Trophoblast cell (in vitro differentiated cells and primary cell): ENCODE results near the gene PACC1.

Experiments used
- DNase-seq, 2 donors: peaks; one replicate each; pipeline ENCODE4 v3.0.0-alpha.2; 2016
- H2AFZ ChIP-seq: 2 replicates; pipeline ENCODE4 v1.6.1; 2013; ENCODE audit warnings: low read length, moderate library complexity, mild to moderate bottlenecking; ENCODE audit not compliant: insufficient read depth, poor library complexity
- H2AK5ac ChIP-seq: 2 replicates; pipeline ENCODE4 v1.6.1; 2013; ENCODE audit warnings: mild to moderate bottlenecking, low read length
- H2BK120ac ChIP-seq: 2 replicates; pipeline ENCODE4 v1.6.1; 2013; ENCODE audit warnings: low read length, mild to moderate bottlenecking, moderate library complexity; ENCODE audit not compliant: insufficient read depth, poor library complexity
- H2BK12ac ChIP-seq: 2 replicates; pipeline ENCODE4 v1.6.1; 2013; ENCODE audit warnings: mild to moderate bottlenecking, low read length, moderate library complexity
- H2BK5ac ChIP-seq: 2 replicates; pipeline ENCODE4 v1.6.1; 2013; ENCODE audit warnings: low read length, low read depth, moderate library complexity, mild to moderate bottlenecking; ENCODE audit not compliant: poor library complexity
- H3K14ac ChIP-seq: 2 replicates; pipeline ENCODE4 v1.6.1; 2013; ENCODE audit warnings: mild to moderate bottlenecking, low read length
- H3K18ac ChIP-seq: 2 replicates; pipeline ENCODE4 v1.6.1; 2013; ENCODE audit warnings: mild to moderate bottlenecking, low read length
- H3K23ac ChIP-seq: 2 replicates; pipeline ENCODE4 v1.6.1; 2013; ENCODE audit warnings: low read length
- H3K27ac ChIP-seq: 2 replicates; pipeline ENCODE4 v1.5.1; 2013; ENCODE audit warnings: low read depth, mild to moderate bottlenecking, inconsistent platforms, low read length, moderate library complexity
- H3K27me3 ChIP-seq: 2 replicates; pipeline ENCODE4 v1.6.1; 2013; ENCODE audit warnings: inconsistent platforms, mild to moderate bottlenecking, low read length, moderate library complexity; ENCODE audit not compliant: insufficient read depth
- H3K36me3 ChIP-seq, 2 experiments: 1 replicate in 1 of 2; 2 replicates in 1 of 2; pipeline ENCODE4 v1.6.1; 2013; ENCODE audit warnings: low read length in 2 of 2, mild to moderate bottlenecking in 2 of 2, moderate library complexity in 1 of 2; ENCODE audit not compliant: insufficient read depth in 2 of 2, control insufficient read depth in 1 of 2
- H3K4ac ChIP-seq: 2 replicates; pipeline ENCODE4 v1.6.1; 2013; ENCODE audit warnings: low read depth, mild to moderate bottlenecking, low read length, moderate library complexity
- H3K4me1 ChIP-seq, 2 experiments: 1 replicate in 1 of 2; 2 replicates in 1 of 2; pipeline ENCODE4 v1.6.1; 2013; ENCODE audit warnings: low read length in 2 of 2, mild to moderate bottlenecking in 2 of 2, moderate library complexity in 1 of 2; ENCODE audit not compliant: insufficient read depth in 2 of 2, control insufficient read depth in 1 of 2
- H3K4me2 ChIP-seq: 2 replicates; pipeline ENCODE4 v1.6.1; 2013; ENCODE audit warnings: inconsistent platforms, mild to moderate bottlenecking, low read length, moderate library complexity
- H3K4me3 ChIP-seq: 2 replicates; pipeline ENCODE4 v1.5.1; 2013; ENCODE audit warnings: mild to moderate bottlenecking, low read depth, low read length, inconsistent platforms
- H3K79me1 ChIP-seq: one replicate; pipeline ENCODE4 v1.6.1; 2013; ENCODE audit warnings: low read length
- H3K79me2 ChIP-seq: 2 replicates; pipeline ENCODE4 v1.6.1; 2013; ENCODE audit warnings: low read length, mild to moderate bottlenecking; ENCODE audit not compliant: control insufficient read depth, insufficient read depth, poor library complexity
- H3K9ac ChIP-seq: 2 replicates; pipeline ENCODE4 v1.6.1; 2013; ENCODE audit warnings: mild to moderate bottlenecking, low read length
- H3K9me3 ChIP-seq: 2 replicates; pipeline ENCODE4 v1.6.1; 2013; ENCODE audit warnings: low read depth, mild to moderate bottlenecking, control low read depth, inconsistent platforms, low read length; ENCODE audit not compliant: insufficient read depth
- H4K12ac ChIP-seq: 2 replicates; pipeline ENCODE4 v1.6.1; 2013; ENCODE audit warnings: low read depth, mild to moderate bottlenecking, low read length, moderate library complexity
- H4K8ac ChIP-seq: 2 replicates; pipeline ENCODE4 v1.6.1; 2013; ENCODE audit warnings: low read depth, mild to moderate bottlenecking, low read length, moderate library complexity
- H4K91ac ChIP-seq: one replicate; pipeline ENCODE4 v1.6.1; 2013; ENCODE audit warnings: low read depth, mild to moderate bottlenecking, low read length, moderate library complexity
- WGBS: extraction: QIAGEN DNeasy Blood & Tissue Kit; methylation state at CpG from one replicate; pipeline ENCODE4 v1.1.7; 2013; ENCODE audit warnings: missing lambda C conversion rate; ENCODE audit not compliant: insufficient read length, insufficient coverage; ENCODE audit errors: extremely low coverage; 5-methylcytosine and 5-hydroxymethylcytosine counted together

Gene PACC1

DNA sequence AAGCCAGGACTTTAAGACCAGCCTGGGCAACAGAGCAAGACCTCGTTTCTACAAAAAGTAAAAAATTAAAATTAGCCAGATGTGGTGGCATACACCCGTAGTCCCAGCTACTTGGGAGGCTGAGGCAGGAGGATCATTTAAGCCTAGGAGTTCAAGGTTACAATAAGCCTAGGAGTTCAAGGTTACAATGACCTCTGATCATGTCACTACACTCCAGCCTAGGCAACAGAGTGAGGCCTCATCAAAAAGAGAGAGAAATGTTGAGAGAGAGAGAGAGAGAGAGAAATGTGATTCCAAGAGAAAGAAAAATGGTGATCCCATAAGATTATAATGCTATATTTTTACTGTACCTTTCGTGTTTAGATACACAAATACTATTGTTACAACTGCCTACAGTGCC lies 60.2 kb downstream of the PACC1 start:
- no CpG with 5 or more reads among the region's 3 CpGs for WGBS
- H4K8ac ChIP-seq = no peak overlapping the region

DNA sequence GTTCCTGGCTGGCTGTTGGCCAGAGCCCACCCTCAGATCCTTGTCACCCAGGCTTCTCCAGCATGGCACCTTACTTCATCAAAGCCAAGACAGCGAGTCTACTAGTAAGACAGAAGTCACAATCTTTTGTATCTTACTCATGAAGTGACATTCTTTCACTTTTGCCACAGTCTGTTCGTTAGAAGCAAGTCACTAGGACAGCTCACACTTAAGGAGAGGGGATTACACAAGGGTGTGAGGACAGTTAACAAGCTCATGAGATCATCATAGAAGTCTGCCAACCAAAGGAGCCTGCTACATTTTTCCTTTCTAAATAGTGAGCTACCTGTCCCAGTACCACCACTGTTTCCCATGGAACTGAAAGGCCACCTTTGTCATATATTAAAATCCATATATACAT lies 61.5 kb downstream of the PACC1 start:
- H3K9ac ChIP-seq = no peak overlapping the region
- H3K27ac ChIP-seq = no peak overlapping the region

More for the DNA sequence above, 60.2 kb downstream of the PACC1 start:
- no peak overlapping the region for H2AFZ ChIP-seq
- no peak overlapping the region for H3K14ac ChIP-seq
- no peaks in the 10 kb centered on the region for H3K79me2 ChIP-seq
- no peak overlapping the region for H3K9ac ChIP-seq
- H3K4me2 ChIP-seq = no peak overlapping the region
- H4K91ac ChIP-seq = no peak overlapping the region
- H3K9me3 ChIP-seq = no peaks in the 10 kb centered on the region
- no peak overlapping the region for H3K23ac ChIP-seq
- H2BK12ac ChIP-seq = no peak overlapping the region
- no peaks in the 10 kb centered on the region for H3K27me3 ChIP-seq
- no peak overlapping the region for H2BK120ac ChIP-seq
- H3K36me3 ChIP-seq = peaks cover 2 to 5% of the 10 kb centered on the region in 2 experiments
- no peak overlapping the region for H2AK5ac ChIP-seq
- H3K4me1 ChIP-seq = no peaks in the 10 kb centered on the region
- no peak for DNase-seq
- H3K4ac ChIP-seq = no peak overlapping the region
- H3K18ac ChIP-seq = no peak overlapping the region
- H3K27ac ChIP-seq = no peak overlapping the region
- H3K79me1 ChIP-seq = no peaks in the 10 kb centered on the region
- H2BK5ac ChIP-seq = no peak overlapping the region
- H3K4me3 ChIP-seq = no peak overlapping the region
- no peak overlapping the region for H4K12ac ChIP-seq

DNA sequence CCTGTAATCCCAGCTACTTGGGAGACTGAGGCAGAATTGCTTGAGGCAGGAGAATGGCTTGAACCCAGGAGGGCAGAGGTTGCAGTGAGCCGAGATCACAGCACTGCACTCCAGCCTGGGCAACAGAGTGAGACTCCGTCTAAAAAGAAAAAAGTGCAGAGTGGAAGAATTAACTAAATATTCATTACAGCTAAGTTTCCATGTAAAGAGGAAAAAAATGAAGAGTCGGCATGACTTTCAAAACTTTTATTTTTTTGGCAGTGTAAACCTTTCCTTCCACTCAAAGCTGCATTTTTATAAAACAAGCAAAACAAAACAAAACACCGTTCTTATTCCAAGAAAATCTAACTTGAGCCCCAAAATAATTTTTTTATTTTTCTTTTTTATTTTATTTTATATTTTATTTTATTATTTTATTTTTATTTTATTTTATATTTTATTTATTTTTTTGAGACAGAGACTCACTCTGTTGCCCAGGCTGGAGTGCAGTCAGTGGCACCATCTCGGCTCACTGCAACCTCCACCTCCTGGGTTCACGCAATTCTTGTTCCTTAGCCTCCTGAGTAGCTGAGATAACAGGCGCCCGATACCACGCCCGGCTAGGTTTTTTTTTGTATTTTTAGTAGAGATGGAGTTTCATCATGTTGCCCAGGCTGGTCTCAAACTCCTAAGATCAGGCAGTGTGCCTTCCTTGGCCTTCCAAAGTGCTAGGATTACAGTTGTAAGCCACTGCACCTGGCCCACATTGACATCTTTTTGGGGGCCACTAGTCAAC lies 62.9 kb downstream of the PACC1 start:
- H2AK5ac ChIP-seq = no peak overlapping the region
- no peaks in the 10 kb centered on the region for H3K27me3 ChIP-seq
- H2BK120ac ChIP-seq = no peak overlapping the region
- no peak overlapping the region for H2BK12ac ChIP-seq
- no peak overlapping the region for H3K4me2 ChIP-seq
- H3K18ac ChIP-seq = no peak overlapping the region
- 100% methylated on average over 1 of the region's 10 CpGs for WGBS
- no peak overlapping the region for H4K8ac ChIP-seq
- H3K9ac ChIP-seq = no peak overlapping the region
- no peak overlapping the region for H3K4me3 ChIP-seq
- H4K91ac ChIP-seq = no peak overlapping the region
- H3K4ac ChIP-seq = no peak overlapping the region
- H3K79me1 ChIP-seq = no peaks in the 10 kb centered on the region
- no peak overlapping the region for H2BK5ac ChIP-seq
- no peak overlapping the region for H3K14ac ChIP-seq
- no peaks in the 10 kb centered on the region for H3K79me2 ChIP-seq
- no peak overlapping the region for H4K12ac ChIP-seq
- peaks cover 0 to 2% of the 10 kb centered on the region in 2 experiments for H3K36me3 ChIP-seq
- H3K27ac ChIP-seq = no peak overlapping the region
- no peak overlapping the region for H3K23ac ChIP-seq
- H2AFZ ChIP-seq = no peak overlapping the region
- DNase-seq = no peak
- no peaks in the 10 kb centered on the region for H3K4me1 ChIP-seq
- H3K9me3 ChIP-seq = no peaks in the 10 kb centered on the region

More for the DNA sequence above, 61.5 kb downstream of the PACC1 start:
- Histone ChIP-seq H2BK120ac (no peak overlapping the region), H4K12ac (no peak overlapping the region), H2AFZ (no peak overlapping the region), H3K79me1 (no peaks in the 10 kb centered on the region), H3K4ac (no peak overlapping the region), H3K36me3 (peaks cover 2 to 5% of the 10 kb centered on the region in 2 experiments), H2BK5ac (no peak overlapping the region), H4K91ac (no peak overlapping the region), H4K8ac (no peak overlapping the region), H3K4me1 (no peaks in the 10 kb centered on the region), H2BK12ac (no peak overlapping the region), H3K23ac (no peak overlapping the region), H3K14ac (no peak overlapping the region), H3K79me2 (no peaks in the 10 kb centered on the region), H3K4me2 (no peak overlapping the region), H3K4me3 (no peak overlapping the region), H3K9me3 (no peaks in the 10 kb centered on the region), H3K27me3 (no peaks in the 10 kb centered on the region), H3K18ac (no peak overlapping the region), H2AK5ac (no peak overlapping the region)
- DNase-seq = peak; percentile 9 to 70
- no CpG with 5 or more reads among the region's 2 CpGs for WGBS

DNA sequence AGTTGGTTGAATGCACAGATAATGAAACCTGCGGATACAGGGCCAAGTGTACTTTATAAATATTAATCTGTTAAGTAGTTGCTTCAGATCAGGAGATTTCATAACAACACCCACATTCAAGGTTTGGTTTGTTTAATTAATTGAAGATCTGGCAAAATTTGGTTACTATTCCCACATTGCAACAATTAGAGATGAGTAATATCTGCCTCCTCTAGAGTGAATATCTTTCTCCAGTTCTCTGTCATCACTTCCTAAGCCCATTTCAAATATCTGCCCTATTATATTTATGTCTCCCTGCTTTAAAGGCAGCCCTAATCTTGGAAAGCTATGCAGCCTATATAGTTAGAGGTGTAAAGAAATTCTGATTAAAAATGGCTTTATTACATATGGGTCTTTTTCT lies 68.1 kb downstream of the PACC1 start:
- Histone ChIP-seq H2AK5ac (no peak overlapping the region), H2BK5ac (no peak overlapping the region), H3K79me2 (no peaks in the 10 kb centered on the region), H3K4me2 (no peak overlapping the region), H3K9me3 (no peaks in the 10 kb centered on the region), H3K9ac (no peak overlapping the region), H4K8ac (no peak overlapping the region), H3K4me3 (no peak overlapping the region), H3K4me1 (no peaks in the 10 kb centered on the region), H3K18ac (no peak overlapping the region), H4K91ac (no peak overlapping the region), H3K27ac (no peak overlapping the region), H3K23ac (no peak overlapping the region), H3K36me3 (peaks cover 0 to 2% of the 10 kb centered on the region in 2 experiments), H3K14ac (no peak overlapping the region), H3K27me3 (no peaks in the 10 kb centered on the region), H2BK12ac (no peak overlapping the region), H3K79me1 (no peaks in the 10 kb centered on the region), H2BK120ac (no peak overlapping the region), H4K12ac (no peak overlapping the region), H2AFZ (no peak overlapping the region), H3K4ac (no peak overlapping the region)
- no peak for DNase-seq
- no CpG with 5 or more reads among the region's 1 CpG for WGBS
